ENCODE results near the gene IQCH. TPM values are rescaled to one million over a fixed set of nuclear protein-coding genes. Genes with fewer than 3 reads are reported as not detected.

IQCH gene
- total and polyA plus RNA-seq, 9 of the 15 experiments (the other 6 are each of a cell fraction or from before 2014, with no cell fraction given) = 1.8 to 3.9 (median 2.7) TPM

DNA sequence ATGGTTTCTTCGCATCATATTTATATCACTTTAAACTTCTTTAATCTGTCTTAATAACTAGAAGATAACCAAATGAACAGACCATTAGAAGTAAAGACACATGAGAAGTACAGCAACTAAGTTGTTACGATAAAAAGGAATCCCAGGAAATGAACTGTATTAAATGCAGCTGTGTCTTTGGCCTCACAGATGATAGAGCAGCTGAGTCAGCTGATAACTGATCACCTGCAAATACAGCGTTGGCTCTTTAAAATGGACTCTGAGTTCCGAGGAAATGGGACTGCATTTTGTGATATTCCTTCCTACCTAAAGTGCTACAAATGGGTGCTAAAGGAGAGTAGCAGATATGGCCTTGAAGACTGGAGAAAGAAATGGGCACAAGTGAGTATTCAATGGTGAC is 145.3 kb downstream of the IQCH start (continued):
- TF ChIP-seq FOXM1 (IDR thresholded peaks at IDR 0.05; ENCODE audit: low read depth) (no peak), FOXM1 (CRISPR knock-in tag; IDR thresholded peaks at IDR 0.05; ENCODE audit: low read depth) (no peak), SMARCA4 (IDR thresholded peaks at IDR 0.05) (peak; percentile 53; the same call in 1 of the 2 replicates), ZBTB17 (CRISPR knock-in tag; IDR thresholded peaks at IDR 0.05) (no peak), NR2C1 (IDR thresholded peaks at IDR 0.05) (no peak), NR2C1 (tag; IDR thresholded peaks at IDR 0.05) (no peak), HDAC6 (IDR thresholded peaks at IDR 0.05; ENCODE audit: low read depth, low read length) (no peak), ZNF780A (CRISPR knock-in tag; IDR thresholded peaks at IDR 0.05) (no peak), NELFE (IDR thresholded peaks at IDR 0.05; ENCODE audit: insufficient read depth, insufficient read length) (no peak), ZMIZ1 (IDR thresholded peaks at IDR 0.05; ENCODE audit: low read depth in 2 of 2, low read length in 2 of 2) (no peak), SMAD3 (CRISPR knock-in tag; conservative IDR thresholded peaks at IDR 0.05) (no peak), PHF20 (IDR thresholded peaks at IDR 0.05; ENCODE audit: partially characterized antibody) (no peak), TBL1XR1 (IDR thresholded peaks at IDR 0.05; ENCODE audit: low read length in 2 of 2) (no peak), ETV5 (CRISPR knock-in tag; IDR thresholded peaks at IDR 0.05; ENCODE audit: low read depth) (no peak), NFE2 (IDR thresholded peaks at IDR 0.05; ENCODE audit: low read depth) (0 out of 2 replicates have a peak, but pooled peaks have one; percentile 24), SNIP1 (IDR thresholded peaks at IDR 0.05; ENCODE audit: low read depth) (no peak), HLTF (IDR thresholded peaks at IDR 0.05) (no peak), GATA2 (CRISPR knock-in tag; IDR thresholded peaks at IDR 0.05) (no peak), E2F1 (CRISPR knock-in tag; IDR thresholded peaks at IDR 0.05) (no peak), SNRNP70 (optimal IDR thresholded peaks at IDR 0.05; ENCODE audit: low read depth, low read length) (no peak), PHB (CRISPR knock-in tag; IDR thresholded peaks at IDR 0.05) (no peak), ZNF445 (CRISPR knock-in tag; IDR thresholded peaks at IDR 0.05; ENCODE audit: low read depth) (no peak), PTBP1 (IDR thresholded peaks at IDR 0.05; ENCODE audit: low read depth, low read length) (no peak), ZNF778 (CRISPR knock-in tag; IDR thresholded peaks at IDR 0.05) (no peak)
- TF ChIP-seq, protein P1, sequence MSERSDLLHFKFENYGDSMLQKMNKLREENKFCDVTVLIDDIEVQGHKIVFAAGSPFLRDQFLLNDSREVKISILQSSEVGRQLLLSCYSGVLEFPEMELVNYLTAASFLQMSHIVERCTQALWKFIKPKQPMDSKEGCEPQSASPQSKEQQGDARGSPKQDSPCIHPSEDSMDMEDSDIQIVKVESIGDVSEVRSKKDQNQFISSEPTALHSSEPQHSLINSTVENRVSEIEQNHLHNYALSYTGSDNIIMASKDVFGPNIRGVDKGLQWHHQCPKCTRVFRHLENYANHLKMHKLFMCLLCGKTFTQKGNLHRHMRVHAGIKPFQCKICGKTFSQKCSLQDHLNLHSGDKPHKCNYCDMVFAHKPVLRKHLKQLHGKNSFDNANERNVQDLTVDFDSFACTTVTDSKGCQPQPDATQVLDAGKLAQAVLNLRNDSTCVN (CRISPR knock-in tag; IDR thresholded peaks at IDR 0.05) = no peak
- TF ChIP-seq, protein P2, sequence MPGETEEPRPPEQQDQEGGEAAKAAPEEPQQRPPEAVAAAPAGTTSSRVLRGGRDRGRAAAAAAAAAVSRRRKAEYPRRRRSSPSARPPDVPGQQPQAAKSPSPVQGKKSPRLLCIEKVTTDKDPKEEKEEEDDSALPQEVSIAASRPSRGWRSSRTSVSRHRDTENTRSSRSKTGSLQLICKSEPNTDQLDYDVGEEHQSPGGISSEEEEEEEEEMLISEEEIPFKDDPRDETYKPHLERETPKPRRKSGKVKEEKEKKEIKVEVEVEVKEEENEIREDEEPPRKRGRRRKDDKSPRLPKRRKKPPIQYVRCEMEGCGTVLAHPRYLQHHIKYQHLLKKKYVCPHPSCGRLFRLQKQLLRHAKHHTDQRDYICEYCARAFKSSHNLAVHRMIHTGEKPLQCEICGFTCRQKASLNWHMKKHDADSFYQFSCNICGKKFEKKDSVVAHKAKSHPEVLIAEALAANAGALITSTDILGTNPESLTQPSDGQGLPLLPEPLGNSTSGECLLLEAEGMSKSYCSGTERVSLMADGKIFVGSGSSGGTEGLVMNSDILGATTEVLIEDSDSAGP (CRISPR knock-in tag; IDR thresholded peaks at IDR 0.05) = peak; percentile 56; the same call in 1 of the 2 replicates

Measured in K562 (cell line).